SIG-M5 treated with dmso at 0.1 percent for 504 hours (cell line): ENCODE data around the gene AGL.
"Not testable (repeated sequence)": the region's sequence is repeated elsewhere in the genome, so short reads cannot be mapped to it uniquely, and the experiment has no call there.

ENCODE experiments used
- DNase-seq: peaks from one replicate; lab custom pipeline; 2025; ENCODE audit not compliant: unreplicated experiment; lab: John Stamatoyannopoulos, UW

Gene AGL

GRCh38 chr1:99850459-99851291 is 514 bp downstream of the AGL start:
- no peak for DNase-seq

- no peak for DNase-seq
Observed at GRCh38 chr1:99851850-99852454, 1.8 kb downstream of the AGL start.

DNA sequence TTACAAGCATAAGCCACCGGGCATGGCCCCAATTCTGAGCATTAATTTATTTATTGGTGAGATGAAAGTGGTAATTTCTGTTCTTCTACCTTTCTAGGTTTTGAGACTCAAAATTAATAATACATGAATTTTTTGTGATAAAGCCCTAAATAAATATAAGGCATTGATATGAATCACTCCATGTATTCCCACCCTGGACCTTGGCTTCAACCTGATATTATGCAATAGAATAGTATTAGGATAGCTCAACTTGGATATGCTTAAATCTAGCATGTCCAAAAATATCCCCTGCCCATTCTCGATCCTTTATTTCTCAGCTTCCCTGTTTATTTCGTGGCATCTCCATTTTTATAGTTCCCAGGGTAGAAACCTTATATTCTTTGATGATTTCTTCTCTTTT is 2.5 kb downstream of the AGL start:
- DNase-seq: no peak

- DNase-seq: no peak
Observed at GRCh38 chr1:99855914-99856450, 5.8 kb downstream of the AGL start.

DNA sequence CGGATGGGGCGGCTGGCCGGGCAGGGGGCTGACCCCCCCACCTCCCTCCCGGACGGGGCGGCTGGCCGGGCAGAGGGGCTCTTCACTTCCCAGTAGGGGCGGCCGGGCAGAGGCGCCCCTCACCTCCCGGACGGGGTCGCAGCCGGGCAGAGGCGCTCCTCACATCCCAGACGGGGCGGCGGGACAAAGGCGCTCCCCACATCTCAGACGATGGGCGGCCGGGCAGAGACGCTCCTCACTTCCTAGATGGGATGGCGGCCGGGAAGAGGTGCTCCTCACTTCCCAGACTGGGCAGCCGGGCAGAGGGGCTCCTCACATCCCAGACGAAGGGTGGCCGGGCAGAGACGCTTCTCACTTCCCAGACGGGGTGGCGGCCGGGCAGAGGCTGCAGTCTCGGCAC is 6.9 kb downstream of the AGL start:
- DNase-seq: not testable (repeated sequence)

GRCh38 chr1:99858286-99858685 is 8.1 kb downstream of the AGL start:
- DNase-seq: no peak

DNA sequence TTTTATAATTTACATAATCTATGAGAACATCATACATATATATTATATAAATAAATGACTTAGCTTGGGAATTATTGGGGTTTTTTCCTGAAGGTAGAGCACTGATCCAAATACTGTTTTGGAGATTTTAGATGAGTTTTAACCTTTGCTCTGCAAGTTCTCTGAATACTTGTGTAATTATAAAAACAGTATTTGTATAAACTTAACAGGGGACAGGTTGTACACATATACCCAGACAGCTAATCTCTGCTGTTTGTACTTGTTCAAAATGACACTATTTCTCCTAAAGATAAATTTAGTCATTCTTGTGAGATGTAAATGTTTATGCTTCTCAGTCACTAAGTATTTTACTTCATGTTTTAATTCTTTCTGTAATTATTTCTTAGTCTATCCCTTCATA is 8.7 kb downstream of the AGL start:
- DNase-seq: no peak

- no peak for DNase-seq
Observed at GRCh38 chr1:99860703-99861102, 10.5 kb downstream of the AGL start.

GRCh38 chr1:99867682-99868081 is 17.5 kb downstream of the AGL start:
- DNase-seq: no peak

DNA sequence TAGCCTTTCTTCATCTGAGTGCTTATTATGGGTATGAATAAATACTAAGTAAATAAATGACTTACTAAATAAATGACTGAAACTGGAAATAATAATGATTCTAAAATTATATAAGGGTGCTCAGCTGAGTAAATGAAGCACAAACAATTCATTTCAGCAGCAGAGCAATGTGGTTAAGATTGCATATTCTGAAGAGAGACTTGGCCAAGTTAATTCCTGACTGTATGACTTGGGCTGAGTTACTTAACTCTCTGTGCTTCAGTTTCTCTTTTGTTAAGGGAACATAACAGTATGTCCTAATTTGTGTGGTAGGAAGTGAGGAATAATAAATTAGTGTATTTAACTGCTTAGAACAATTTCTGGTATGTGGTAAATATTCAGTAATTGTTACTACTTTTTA is 19.1 kb downstream of the AGL start:
- DNase-seq: peak; percentile 8

- no peak for DNase-seq
Observed at GRCh38 chr1:99869723-99870122, 19.6 kb downstream of the AGL start.

DNA sequence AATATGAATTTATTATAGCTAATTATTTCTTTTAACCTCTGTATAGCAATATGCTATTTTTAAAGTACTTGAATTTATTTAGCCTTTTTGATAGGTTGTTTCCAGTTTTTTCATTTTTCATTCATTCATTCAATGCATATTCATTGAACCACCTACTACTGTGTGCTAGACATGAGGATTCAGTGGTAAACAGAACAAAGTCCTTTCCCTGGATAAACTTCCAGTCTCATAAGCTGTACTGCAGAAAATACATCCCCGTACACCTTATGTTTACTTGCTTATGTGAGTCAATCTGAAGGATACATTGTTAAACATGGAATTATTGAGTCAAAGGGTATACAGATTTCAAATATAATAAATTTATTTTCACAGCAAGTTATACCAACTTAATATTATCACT is 21.9 kb downstream of the AGL start:
- DNase-seq: no peak

GRCh38 chr1:99877568-99877967 is 27.4 kb downstream of the AGL start:
- no peak for DNase-seq

- no peak for DNase-seq
Observed at GRCh38 chr1:99886179-99886578, 36.0 kb downstream of the AGL start.

DNA sequence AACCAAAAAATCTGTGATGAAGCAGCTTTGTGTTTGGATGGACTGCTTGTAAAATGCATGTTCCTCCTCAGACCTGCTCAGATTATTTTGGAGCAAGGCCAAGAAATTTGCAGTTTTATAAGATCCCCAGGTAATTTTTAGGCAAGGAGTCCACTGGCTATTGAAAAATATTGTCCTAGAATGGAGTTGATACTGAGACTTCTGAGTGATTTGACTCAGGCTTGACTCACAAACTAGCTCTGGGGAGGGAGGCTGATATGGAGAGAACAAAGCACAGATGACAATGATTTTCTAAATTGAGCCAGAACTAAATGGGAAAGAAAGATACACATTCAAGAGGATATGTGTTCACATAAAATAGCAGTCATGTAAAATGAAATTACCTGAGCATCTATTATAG is 36.7 kb downstream of the AGL start:
- DNase-seq: no peak

DNA sequence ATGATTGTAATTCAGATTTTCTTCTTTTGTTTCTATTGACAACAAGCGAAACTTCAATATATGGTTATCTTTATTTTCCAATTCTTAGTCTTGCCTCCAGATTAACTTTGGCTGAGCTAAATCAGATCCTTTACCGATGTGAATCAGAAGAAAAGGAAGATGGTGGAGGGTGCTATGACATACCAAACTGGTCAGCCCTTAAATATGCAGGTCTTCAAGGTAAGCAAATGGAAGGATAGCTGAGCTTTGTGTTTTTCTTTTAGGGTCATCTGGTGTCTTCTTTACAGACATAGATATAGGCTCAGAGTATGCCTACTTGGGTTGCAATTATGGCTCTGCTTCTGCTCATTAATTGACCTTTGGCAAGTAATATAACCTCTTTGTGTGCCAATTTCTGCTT is 37.7 kb downstream of the AGL start:
- DNase-seq: no peak

- DNase-seq: no peak
Observed at GRCh38 chr1:99891997-99892396, 41.8 kb downstream of the AGL start.

- DNase-seq: not testable (repeated sequence)
Observed at GRCh38 chr1:99903278-99903677, 53.1 kb downstream of the AGL start.

DNA sequence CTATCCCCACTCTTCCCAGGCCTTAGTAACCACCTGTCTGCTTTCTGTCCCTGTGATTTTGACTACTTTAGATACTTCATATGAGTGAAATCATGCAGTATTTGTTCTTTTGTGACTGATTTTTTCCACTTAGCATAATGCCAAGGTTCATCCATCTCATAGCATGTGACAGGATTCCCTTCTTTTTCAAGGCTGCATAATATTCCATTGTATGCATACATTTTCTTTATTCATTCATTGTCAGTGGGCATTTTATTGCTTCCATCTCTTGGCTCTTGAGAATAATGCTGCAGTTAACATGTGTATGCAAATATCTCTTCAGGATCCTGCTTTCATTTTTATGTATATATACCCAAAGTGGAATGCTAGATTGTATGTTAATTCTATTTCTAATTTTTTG is 56.4 kb downstream of the AGL start:
- no peak for DNase-seq

DNA sequence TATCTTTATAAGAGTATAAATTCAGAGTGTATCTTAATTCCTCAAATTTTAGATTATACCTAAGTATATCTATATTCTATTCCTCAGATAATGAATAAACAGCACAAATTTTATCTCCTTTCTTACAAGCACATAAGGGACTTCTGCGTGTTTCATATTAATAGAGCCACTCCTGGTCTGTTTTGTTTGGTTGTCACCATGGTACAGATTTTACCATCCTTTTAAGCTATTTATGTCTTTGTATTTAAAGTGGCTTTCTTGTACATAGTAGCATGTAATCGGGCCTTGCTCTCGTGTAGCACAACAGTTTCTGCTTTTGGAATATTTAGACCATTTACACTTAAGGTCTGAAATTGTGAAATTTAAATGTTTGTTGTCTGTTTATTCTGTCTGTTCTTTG is 67.1 kb downstream of the AGL start:
- no peak for DNase-seq

DNA sequence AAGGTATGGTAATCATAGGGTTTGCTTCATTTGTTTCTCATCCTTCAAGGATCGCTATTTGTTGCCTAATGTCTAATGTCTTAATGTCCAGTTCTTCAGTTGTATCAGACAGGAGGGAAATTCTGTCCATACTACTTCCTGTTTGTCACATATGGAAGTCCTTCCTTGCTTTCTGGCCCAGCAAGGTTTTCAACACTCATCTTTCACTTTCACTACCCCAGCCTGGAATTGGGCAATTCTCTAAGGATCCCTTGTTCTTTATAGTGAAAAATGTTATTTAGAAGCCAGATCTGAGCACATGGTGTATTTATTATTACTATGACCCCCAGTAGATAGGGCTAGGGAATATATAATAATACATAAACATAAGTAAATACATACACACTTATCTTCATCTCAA is 69.1 kb downstream of the AGL start:
- DNase-seq: peak; percentile 41

- no peak for DNase-seq
Observed at GRCh38 chr1:99934801-99935200, 84.6 kb downstream of the AGL start.

DNA sequence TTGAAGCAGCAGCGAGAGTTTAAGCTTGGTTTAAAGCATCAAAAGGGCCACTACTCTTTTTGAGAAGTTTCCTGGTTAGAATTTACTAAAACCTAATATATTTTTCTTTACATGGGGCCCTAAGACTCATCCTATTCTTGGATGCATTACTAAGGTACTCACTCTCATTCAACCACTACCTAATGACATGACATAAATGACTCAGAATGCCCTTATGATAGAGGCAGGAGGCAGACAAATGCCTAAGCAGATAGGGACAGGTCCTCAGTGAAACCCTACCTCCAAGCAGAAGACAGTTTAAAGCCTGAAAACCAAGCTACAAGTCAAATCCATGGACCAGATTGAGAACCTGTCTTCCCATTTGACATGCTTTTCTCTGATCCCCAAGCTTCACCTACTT is 85.4 kb downstream of the AGL start:
- DNase-seq: no peak
